T-helper 1 cell (primary cell): ENCODE results near the gene RRAGB.
"Not testable (repeated sequence)": the region's sequence is repeated elsewhere in the genome, so short reads cannot be mapped to it uniquely, and the experiment has no call there.

Experiments used
- DNase-seq, 5 donors: peaks; one replicate each; pipeline ENCODE4 v3.0.0-alpha.2; 2012 to 2020

Gene RRAGB

GRCh38 chrX:55774419-55774818 lies 56.9 kb downstream of the RRAGB start:
- not testable (repeated sequence) for DNase-seq

- no peak for DNase-seq
Measured at GRCh38 chrX:55777596-55777995, 60.0 kb downstream of the RRAGB start.

GRCh38 chrX:55778322-55778721 lies 60.8 kb downstream of the RRAGB start:
- DNase-seq: no peak

GRCh38 chrX:55783723-55784122 lies 66.2 kb downstream of the RRAGB start:
- no peak for DNase-seq

- no peak for DNase-seq
Measured at GRCh38 chrX:55787063-55787462, 69.5 kb downstream of the RRAGB start.

- DNase-seq: no peak
Measured at GRCh38 chrX:55787727-55788126, 70.2 kb downstream of the RRAGB start.

GRCh38 chrX:55794405-55794804 lies 76.9 kb downstream of the RRAGB start:
- no peak for DNase-seq

DNA sequence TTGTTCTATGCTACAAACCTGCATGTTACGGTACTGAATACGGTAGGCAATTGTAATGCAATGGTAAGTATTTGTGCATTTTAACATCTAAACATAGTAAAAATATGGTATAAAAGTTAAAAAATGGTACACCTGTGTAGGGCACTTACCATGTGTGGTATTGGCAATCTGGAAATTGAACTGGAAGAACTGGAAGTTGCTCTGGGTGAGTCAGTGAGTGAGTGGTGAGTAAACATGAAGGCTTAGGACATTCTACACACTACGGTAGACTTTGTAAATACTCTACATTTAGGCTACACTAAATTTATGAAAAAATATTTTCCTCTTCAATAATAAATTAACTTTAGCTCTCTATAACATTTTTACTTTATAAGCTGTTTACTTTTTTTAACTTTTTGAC lies 78.9 kb downstream of the RRAGB start:
- no peak for DNase-seq

- DNase-seq: no peak
Measured at GRCh38 chrX:55801811-55802210, 84.3 kb downstream of the RRAGB start.
